Liver (tissue), 2 donors: ENCODE measurements around the gene FNDC7.

Experiments used
- ATF3 ChIP-seq: IDR thresholded peaks from 2 replicates; pipeline ENCODE4 v1.6.1; 2016; ENCODE audit warnings: antibody characterized with exemption
- RAD21 ChIP-seq, 2 donors: IDR thresholded peaks; 2 replicates each; pipeline ENCODE4 v1.6.1; 2016; ENCODE audit warnings: antibody characterized with exemption in 2 of 2, mild to moderate bottlenecking in 2 of 2
- donor health status: healthy.

DNA sequence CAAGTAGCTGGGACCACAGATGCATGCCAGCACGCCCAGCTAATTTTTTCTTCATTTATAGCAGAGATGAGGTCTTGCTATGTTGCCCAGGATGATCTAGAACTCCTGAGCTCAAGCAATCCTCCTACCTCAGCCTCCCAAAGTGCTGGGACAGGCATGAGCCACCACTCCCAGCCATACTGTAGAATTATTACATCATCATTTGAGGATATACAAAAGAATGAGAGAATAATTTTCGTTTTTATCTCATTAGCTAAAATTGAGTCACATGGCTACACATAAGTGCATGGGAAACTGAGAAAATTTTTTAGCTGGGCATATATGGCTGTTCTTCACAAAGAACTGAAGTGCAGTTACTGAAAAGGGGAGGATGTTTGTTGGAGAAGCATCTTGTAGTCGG, 55.0 kb downstream of the FNDC7 start:
- TF ChIP-seq ATF3 (no peak), RAD21 (IDR thresholded peaks at IDR 0.05) (no peak)
